Hepatic stellate cell (primary cell): ENCODE measurements around the gene LRMDA.

Experiments
- DNase-seq: peaks from one replicate; pipeline ENCODE4 v3.0.0; 2011; ENCODE audit warnings: low spot score

LRMDA gene

GRCh38 chr10:75999515-76000209 lies 568.2 kb downstream of the LRMDA start:
- DNase-seq: no peak

GRCh38 chr10:76000550-76000949 lies 569.1 kb downstream of the LRMDA start:
- DNase-seq: no peak

GRCh38 chr10:76001019-76001418 lies 569.6 kb downstream of the LRMDA start:
- no peak for DNase-seq

GRCh38 chr10:76001461-76001860 lies 570.0 kb downstream of the LRMDA start:
- no peak for DNase-seq

GRCh38 chr10:76002262-76002854 lies 570.9 kb downstream of the LRMDA start:
- no peak for DNase-seq

GRCh38 chr10:76007667-76008181 lies 576.3 kb downstream of the LRMDA start:
- no peak for DNase-seq

- DNase-seq: no peak
Measured at GRCh38 chr10:76009531-76009930, 578.1 kb downstream of the LRMDA start.

GRCh38 chr10:76010703-76011102 lies 579.3 kb downstream of the LRMDA start:
- no peak for DNase-seq

- no peak for DNase-seq
Measured at GRCh38 chr10:76012716-76013327, 581.4 kb downstream of the LRMDA start.

GRCh38 chr10:76015245-76015644 lies 583.8 kb downstream of the LRMDA start:
- DNase-seq: no peak

GRCh38 chr10:76017026-76017732 lies 585.8 kb downstream of the LRMDA start:
- no peak for DNase-seq

GRCh38 chr10:76017733-76018433 lies 586.5 kb downstream of the LRMDA start:
- DNase-seq: no peak

GRCh38 chr10:76020630-76021029 lies 589.2 kb downstream of the LRMDA start:
- DNase-seq: no peak

- DNase-seq: no peak
Measured at GRCh38 chr10:76021398-76021797, 590.0 kb downstream of the LRMDA start.

GRCh38 chr10:76022366-76022765 lies 590.9 kb downstream of the LRMDA start:
- DNase-seq: no peak

GRCh38 chr10:76023007-76023406 lies 591.6 kb downstream of the LRMDA start:
- no peak for DNase-seq

- no peak for DNase-seq
Measured at GRCh38 chr10:76024460-76025123, 593.2 kb downstream of the LRMDA start.

- DNase-seq: no peak
Measured at GRCh38 chr10:76025124-76025477, 593.7 kb downstream of the LRMDA start.

- no peak for DNase-seq
Measured at GRCh38 chr10:76026176-76026771, 594.9 kb downstream of the LRMDA start.

- DNase-seq: no peak
Measured at GRCh38 chr10:76026905-76027304, 595.5 kb downstream of the LRMDA start.

- no peak for DNase-seq
Measured at GRCh38 chr10:76029782-76030181, 598.4 kb downstream of the LRMDA start.
